OCI-LY7 (cell line): ENCODE measurements around the gene DHRS3. TPM values are rescaled to one million over a fixed set of nuclear protein-coding genes. Genes with fewer than 3 reads are reported as not detected.

Source experiments
- BruUV-seq: library from RNA; stranded (reverse); fragments of 400-500 nt; replicated peaks from 2 replicates; lab custom pipeline; 2021; lab: Mats Ljungman, UMichigan
- CTCF ChIA-PET: fragments of 300-600 bp; sonication (Branson Sonifier 250); formaldehyde crosslinking; loops from one replicate; lab custom pipeline; 2022; ENCODE audit warnings: antibody characterized with exemption; ENCODE audit not compliant: unreplicated experiment; lab: Charles Lee
- POLR2A ChIA-PET: fragments of 300-600 bp; sonication (Branson Sonifier 250); formaldehyde crosslinking; loops from one replicate; lab custom pipeline; 2022; ENCODE audit warnings: antibody characterized with exemption; lab: Charles Lee
- DNase-seq: peaks from one replicate; pipeline ENCODE4 v3.0.0-alpha.2; 2015; ENCODE audit warnings: low spot score
- H2AFZ ChIP-seq: fragments of 200-600 bp; sonication (generic), shearing (Covaris generic); 2 replicates; pipeline ENCODE4 v1.6.1; 2014; ENCODE audit warnings: mild to moderate bottlenecking, antibody characterized with exemption, low read length, moderate library complexity
- H3K27ac ChIP-seq: fragments of 200-600 bp; sonication (generic); 2 replicates; pipeline ENCODE4 v1.5.1; 2014; ENCODE audit warnings: mixed run types, low read depth, mild to moderate bottlenecking, moderate library complexity, low read length, inconsistent platforms; ENCODE audit not compliant: poor library complexity, severe bottlenecking
- H3K36me3 ChIP-seq: fragments of 200-600 bp; sonication (generic); 2 replicates; pipeline ENCODE4 v1.6.1; 2014; ENCODE audit warnings: mild to moderate bottlenecking, antibody characterized with exemption, low read length, moderate library complexity, mixed read lengths; ENCODE audit not compliant: insufficient read depth
- H3K4me1 ChIP-seq: fragments of 200-600 bp; sonication (generic); 2 replicates; pipeline ENCODE4 v1.5.1; 2014; ENCODE audit warnings: mild to moderate bottlenecking, low read length; ENCODE audit not compliant: insufficient read depth, poor library complexity, severe bottlenecking
- H3K4me2 ChIP-seq: fragments of 200-600 bp; sonication (generic); 2 replicates; pipeline ENCODE4 v1.6.1; 2014; ENCODE audit warnings: mild to moderate bottlenecking, low read length
- H3K4me3 ChIP-seq: fragments of 200-600 bp; sonication (generic); 2 replicates; pipeline ENCODE4 v1.5.1; 2014; ENCODE audit warnings: mild to moderate bottlenecking, low read depth, low read length; ENCODE audit not compliant: poor library complexity, severe bottlenecking
- H3K79me2 ChIP-seq: fragments of 200-600 bp; sonication (generic); 2 replicates; pipeline ENCODE4 v1.6.1; 2016; ENCODE audit warnings: low read depth, mild to moderate bottlenecking, low read length, moderate library complexity, mixed read lengths; ENCODE audit not compliant: insufficient read depth
- H3K9me2 ChIP-seq: fragments of 200-600 bp; sonication (generic); 2 replicates; pipeline ENCODE4 v1.6.1; 2016; ENCODE audit warnings: mild to moderate bottlenecking, low read length, mixed read lengths; ENCODE audit not compliant: insufficient read depth
- H3K9me3 ChIP-seq: fragments of 200-600 bp; sonication (generic); 2 replicates; pipeline ENCODE4 v1.6.1; 2014; ENCODE audit warnings: mild to moderate bottlenecking, mixed run types, low read length, mixed read lengths
- H4K20me1 ChIP-seq: fragments of 200-600 bp; sonication (generic); 2 replicates; pipeline ENCODE4 v1.6.1; 2014; ENCODE audit warnings: mild to moderate bottlenecking, antibody characterized with exemption, low read length, moderate library complexity, mixed read lengths; ENCODE audit not compliant: insufficient read depth
- EZH2phosphoT487 ChIP-seq: fragments of 200-600 bp; sonication (generic); IDR thresholded peaks from 2 replicates; pipeline ENCODE4 v1.6.1; 2018; ENCODE audit warnings: low read depth, borderline replicate concordance, mild to moderate bottlenecking, mixed run types, antibody characterized with exemption, low read length, moderate library complexity, mixed read lengths
- intact Hi-C: fragments of 100-400 bp; cut with micrococcal nuclease; formaldehyde crosslinking; loops from one replicate; pipeline ENCODE4 v1.10.0; 2022; ENCODE audit not compliant: unreplicated experiment
- total RNA-seq, 2 experiments: library from RNA; depleted of rRNA in 1 of 2; stranded (reverse); fragments of >200 nt in 1 of 2; shearing (Covaris generic) in 1 of 2; gene quantifications; 2 replicates each; pipeline ENCODE4 v1.2.3, GENCODE V29; 2014 to 2022
- TF ChIP-seq, protein P1 (sequence below): fragments of 200-600 bp; sonication (generic); conservative IDR thresholded peaks from 2 replicates; pipeline ENCODE4 v1.5.1; 2014; ENCODE audit warnings: mild to moderate bottlenecking, antibody characterized with exemption, low read length, moderate library complexity, mixed read lengths

DHRS3 gene
- total RNA-seq, 2 experiments from 2014 or later: not detected

- Histone ChIP-seq H3K4me1 (no peaks in the 10 kb centered on the region), H3K4me2 (no peak overlapping the region), H2AFZ (no peak overlapping the region), H3K9me2 (no peaks in the 10 kb centered on the region), H3K36me3 (no peaks in the 10 kb centered on the region), H4K20me1 (no peaks in the 10 kb centered on the region), H3K9me3 (no peaks in the 10 kb centered on the region), H3K27ac (no peak overlapping the region), H3K79me2 (no peaks in the 10 kb centered on the region), H3K4me3 (no peak overlapping the region)
- TF ChIP-seq EZH2phosphoT487: no peak
- TF ChIP-seq, protein P1, sequence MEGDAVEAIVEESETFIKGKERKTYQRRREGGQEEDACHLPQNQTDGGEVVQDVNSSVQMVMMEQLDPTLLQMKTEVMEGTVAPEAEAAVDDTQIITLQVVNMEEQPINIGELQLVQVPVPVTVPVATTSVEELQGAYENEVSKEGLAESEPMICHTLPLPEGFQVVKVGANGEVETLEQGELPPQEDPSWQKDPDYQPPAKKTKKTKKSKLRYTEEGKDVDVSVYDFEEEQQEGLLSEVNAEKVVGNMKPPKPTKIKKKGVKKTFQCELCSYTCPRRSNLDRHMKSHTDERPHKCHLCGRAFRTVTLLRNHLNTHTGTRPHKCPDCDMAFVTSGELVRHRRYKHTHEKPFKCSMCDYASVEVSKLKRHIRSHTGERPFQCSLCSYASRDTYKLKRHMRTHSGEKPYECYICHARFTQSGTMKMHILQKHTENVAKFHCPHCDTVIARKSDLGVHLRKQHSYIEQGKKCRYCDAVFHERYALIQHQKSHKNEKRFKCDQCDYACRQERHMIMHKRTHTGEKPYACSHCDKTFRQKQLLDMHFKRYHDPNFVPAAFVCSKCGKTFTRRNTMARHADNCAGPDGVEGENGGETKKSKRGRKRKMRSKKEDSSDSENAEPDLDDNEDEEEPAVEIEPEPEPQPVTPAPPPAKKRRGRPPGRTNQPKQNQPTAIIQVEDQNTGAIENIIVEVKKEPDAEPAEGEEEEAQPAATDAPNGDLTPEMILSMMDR: no peak
- BruUV-seq: no TSS peak
- ChIA-PET CTCF (interaction anchor here (0.6 kb wide), 1 partner anchor 1313 kb away, joined by 4 read pairs; no protein-coding TSS in a partner anchor), POLR2A (no interaction called here)
- no peak for DNase-seq
- intact Hi-C loops: no loop called here
These were observed 69.6 kb downstream of the DHRS3 start for GRCh38 chr1:12548279-12548972.

DNA sequence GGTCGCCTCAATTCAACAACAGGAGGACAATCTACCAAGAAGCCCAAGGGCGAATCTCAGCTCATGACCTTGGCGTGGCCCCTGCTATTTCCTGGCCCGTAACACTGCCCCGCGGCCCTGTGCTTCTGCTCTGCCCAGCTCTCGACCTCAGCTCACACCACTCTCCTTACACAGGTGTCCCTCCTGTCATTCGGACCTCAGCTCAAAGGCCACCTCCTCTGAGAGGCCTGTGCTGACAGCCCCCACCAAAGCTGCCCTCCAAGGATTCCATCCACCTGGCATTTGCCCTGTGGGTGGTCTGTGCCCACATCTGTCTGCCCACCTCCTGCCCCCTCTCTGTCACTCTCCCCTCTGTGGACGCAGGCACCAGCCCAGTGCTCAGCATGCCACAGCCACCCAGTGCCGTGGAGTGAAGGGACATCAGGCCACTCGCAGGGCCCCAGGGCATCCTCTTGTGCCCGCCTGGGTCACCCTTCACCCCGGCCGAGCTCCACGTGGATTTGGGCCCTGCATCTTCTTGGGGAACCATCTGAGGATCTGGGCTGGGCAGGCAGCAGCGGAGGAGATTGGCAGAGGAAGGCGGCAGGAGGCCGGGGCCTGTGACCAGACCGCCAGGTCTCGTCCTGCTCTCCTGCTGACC is 70.3 kb downstream of the DHRS3 start:
- Histone ChIP-seq H4K20me1 (no peaks in the 10 kb centered on the region), H3K9me2 (no peaks in the 10 kb centered on the region), H3K4me3 (no peak overlapping the region), H3K79me2 (no peaks in the 10 kb centered on the region), H3K4me2 (no peak overlapping the region), H3K36me3 (no peaks in the 10 kb centered on the region), H3K27ac (no peak overlapping the region), H3K9me3 (no peaks in the 10 kb centered on the region), H2AFZ (no peak overlapping the region), H3K4me1 (no peaks in the 10 kb centered on the region)
- DNase-seq: no peak
- BruUV-seq: no TSS peak
- ChIA-PET CTCF (no interaction called here), POLR2A (no interaction called here)
- TF ChIP-seq, protein P1: no peak
- no peak for TF ChIP-seq EZH2phosphoT487
- intact Hi-C loops: no loop called here
